ENCODE results near the gene FYB2.

FYB2 gene

DNA sequence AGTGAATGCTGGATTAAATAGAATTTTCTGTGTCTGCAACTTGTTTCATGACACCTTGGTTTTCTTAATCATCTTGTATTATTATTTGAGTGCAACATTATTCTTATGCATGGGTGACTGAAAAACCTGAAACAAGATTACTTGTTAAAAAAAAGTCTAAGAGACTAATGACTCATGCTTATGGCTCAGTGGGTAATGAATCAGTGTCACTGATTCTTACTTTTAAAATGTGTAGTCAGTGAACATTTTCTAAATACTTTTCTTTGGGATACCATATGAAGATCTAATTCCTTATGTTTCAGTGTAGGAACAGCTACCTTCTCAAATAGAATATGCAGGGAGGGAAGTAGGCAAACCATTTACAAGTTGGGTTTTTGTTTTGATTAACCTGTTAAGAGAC lies 108.6 kb downstream of the FYB2 start:
- DNase-seq: no peak

DNA sequence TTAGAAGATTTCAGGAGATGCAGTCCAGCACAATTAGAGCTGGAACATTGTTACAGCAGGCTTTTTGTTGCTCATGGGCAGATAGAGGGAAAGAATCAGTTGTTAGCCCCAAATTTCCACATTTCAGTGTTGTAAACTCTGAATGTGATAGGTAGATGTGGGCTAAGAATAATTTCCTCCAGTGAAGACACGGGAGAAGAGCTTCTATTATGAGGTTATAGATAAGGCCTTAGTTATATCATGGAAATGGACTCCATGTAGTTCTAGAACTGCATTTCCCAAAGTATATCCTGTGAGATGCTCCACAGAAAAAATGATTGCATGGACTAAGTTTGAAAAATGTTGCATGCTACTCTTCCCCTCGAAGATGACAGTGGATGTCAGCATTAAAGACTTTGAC lies 109.2 kb downstream of the FYB2 start:
- DNase-seq: no peak

DNA sequence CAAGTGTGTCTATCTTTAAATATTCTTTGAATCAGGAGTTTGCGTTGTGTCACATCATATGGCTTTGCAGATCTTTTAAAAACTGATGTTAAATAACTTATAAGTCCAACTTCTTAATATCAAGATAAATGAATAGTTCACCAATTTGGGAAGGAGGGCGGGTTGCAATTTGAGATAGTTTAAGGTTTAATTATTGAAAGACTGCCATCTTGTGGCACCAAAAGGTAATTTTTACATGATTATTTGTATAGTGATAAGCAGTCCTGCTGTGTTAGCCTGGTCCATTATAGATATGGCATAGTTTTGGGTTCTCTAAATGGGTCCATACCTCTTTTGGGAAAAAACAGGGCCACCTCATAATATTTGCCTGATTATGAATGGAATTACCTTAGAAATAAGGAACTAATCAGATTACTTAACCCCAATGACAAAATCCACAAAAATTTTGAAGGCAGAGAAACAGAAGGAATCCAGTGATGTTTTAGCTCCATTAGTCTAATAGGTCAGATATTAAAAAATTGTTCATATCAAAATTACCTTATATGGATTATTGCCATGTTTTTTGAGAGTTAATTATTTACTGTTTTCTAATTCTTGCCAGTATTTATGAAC lies 109.8 kb downstream of the FYB2 start:
- DNase-seq: peak; percentile 47

DNA sequence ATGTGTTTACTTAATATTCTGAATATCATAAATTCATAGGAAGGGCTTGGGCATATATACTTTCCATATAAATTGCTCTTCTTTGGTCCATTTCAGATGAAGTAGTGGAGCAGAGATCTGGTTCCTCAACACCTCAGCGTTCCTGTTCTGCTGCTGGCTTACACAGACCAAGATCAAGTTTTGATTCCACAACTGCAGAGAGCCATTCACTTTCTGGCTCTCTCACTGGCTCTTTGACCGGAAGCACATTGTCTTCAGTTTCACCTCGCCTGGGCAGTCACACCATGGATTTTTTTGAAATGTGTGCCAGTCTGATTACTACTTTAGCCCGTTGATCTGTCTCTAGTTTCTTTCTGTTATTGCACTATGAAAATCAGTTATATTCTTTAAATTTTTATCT lies 111.8 kb downstream of the FYB2 start:
- DNase-seq: no peak

DNA sequence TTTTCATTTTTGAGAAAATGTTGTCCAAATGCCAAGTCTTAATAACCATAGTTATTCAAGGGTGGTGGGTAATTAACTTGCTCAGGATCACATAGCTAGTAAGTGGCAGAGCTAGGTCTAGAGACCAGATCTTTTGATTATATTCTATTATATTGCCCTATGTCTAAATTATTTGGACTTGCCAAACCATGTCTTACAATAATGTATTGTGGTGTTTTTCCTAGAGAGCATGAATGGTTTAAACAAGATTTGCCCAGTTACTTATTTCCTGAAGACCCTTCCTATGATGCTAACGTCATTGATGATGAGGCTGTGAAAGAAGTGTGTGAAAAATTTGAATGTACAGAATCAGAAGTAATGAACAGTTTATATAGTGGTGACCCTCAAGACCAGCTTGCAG lies 115.5 kb downstream of the FYB2 start:
- DNase-seq: no peak

DNA sequence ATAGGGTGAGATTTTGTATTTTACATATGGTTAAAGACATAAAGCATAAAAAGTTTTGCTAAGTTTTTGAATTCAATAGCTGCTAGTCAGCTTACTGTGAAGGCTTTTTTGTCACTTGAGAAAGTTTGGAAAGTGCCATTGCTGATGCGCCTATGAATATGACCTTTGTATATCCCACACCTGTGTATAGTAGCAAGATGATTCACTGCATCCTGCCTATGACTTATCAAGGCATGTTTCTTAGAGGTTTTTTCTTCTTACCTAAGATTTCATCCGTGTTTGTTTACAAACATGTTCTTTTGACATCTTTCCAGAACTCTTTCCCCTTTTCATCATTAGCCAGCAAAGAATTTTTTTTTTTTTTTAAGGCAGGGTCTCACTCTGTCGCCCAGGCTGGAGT lies 122.5 kb downstream of the FYB2 start:
- DNase-seq: no peak

DNA sequence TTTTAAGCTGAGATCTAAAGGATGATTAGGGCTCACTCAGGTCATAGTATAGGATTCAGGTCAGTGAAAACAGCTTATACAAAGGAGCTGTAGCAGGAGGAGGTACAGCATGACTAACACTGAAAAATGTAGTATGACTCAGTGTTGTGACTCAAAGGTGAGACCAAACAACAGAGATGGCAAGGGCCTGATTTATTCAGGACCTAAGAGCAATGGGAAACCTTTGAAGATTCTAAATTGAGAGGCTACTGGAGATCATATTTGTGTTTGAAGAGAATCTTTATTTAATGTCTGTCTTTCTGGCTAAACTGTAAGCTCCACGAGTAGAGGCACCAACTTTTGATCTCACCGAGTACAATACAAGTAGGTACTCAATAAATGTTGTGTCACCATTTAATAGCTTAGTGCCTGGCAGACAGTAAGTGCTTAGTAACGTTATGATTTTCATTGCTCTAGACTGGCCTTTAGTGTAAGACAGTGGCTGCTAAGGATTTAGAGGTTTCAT lies 130.6 kb downstream of the FYB2 start:
- no peak for DNase-seq

DNA sequence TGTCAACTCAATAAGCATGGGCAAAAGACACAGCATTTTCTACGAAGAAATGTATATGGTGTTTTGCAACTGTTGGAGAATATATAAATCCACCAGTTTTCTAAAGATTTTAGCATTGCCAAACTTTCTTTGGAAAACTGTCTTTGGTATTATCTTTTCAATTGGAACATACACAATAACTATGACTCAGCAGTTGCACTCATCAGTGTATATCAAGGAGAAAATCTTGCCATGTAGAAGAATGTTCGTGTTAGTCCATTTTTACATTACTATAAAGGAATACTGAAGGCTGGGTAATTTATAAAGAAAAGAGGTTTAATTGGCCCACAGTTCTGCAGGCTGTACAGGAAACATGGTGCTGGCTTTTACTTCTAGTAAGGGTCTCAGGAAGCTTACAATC lies 133.0 kb downstream of the FYB2 start:
- no peak for DNase-seq

DNA sequence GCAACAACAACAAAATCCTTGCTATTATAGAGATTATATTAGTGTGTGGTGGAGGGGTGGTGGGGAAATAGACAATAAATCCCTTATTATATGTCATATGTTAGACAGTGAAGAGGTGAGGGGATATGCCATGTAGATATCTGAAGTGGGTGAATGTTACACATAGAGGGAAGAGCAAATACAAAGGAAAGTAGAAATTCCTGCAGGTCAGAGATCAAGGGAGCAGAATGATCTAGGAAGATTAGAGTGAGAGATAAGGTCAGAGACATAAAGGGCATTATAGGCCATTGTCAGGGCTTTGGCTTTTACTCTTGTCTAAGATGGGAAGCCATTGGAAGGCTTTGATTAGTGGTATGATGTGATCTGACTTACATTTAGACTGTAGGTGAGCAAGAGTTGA lies 135.6 kb downstream of the FYB2 start:
- DNase-seq: no peak

DNA sequence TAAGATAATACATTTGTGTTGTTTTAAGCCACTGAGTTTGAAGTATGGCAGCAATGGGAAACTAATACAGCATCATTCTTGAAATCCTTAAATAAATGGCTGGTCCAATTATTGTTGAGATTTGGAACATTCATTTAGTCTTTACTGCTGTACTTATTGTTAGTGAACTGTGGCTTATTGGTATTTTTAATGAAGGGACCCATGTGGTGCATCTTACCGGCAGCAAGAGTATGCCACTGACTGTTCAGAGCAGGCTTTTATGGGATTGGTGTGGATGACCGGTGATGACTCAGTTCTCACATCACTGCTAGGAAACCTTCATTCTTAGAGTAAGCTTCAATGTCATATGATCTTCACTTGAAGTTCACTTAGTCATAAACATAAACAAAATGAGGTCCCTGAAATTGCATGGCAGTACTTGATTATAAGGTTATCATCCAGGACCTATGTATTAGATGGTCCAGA lies 142.6 kb downstream of the FYB2 start:
- no peak for DNase-seq

DNA sequence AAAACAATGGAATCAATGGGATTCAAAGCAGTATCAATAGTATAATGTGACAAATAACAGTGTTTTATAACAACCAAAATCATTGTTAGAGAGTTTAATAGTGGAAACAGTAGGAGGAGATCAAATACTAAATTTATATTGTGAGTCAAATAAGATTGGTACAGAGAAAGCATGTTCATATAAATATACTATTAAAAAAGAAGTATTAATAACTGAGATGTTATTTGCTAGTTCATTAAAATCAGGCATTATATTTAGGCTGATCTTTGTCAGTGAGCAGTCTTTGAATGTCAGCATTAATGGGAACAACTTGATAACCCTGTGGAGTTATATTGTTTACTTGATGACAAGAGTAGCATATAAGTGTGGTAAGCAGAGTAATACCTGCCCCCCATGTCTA lies 143.4 kb downstream of the FYB2 start:
- no peak for DNase-seq

DNA sequence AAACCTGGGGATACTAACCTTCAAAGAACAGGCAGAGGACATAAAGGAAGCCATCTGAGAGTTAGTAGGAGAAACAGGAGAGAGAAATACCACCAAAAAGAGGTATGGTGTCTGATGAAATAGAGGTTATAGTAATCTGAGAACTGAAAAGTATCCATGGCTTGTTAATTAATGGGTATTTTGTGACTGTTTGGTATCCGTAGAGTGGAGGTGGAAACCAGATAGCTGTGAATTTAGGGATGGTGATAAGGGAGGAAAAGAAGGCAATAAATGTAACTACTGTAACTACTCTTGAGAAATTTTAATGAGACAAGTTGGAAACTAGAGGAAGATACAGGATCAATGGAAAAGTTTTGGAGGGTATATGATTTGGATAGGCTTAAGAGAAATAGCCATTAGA lies 146.6 kb downstream of the FYB2 start:
- DNase-seq: no peak

DNA sequence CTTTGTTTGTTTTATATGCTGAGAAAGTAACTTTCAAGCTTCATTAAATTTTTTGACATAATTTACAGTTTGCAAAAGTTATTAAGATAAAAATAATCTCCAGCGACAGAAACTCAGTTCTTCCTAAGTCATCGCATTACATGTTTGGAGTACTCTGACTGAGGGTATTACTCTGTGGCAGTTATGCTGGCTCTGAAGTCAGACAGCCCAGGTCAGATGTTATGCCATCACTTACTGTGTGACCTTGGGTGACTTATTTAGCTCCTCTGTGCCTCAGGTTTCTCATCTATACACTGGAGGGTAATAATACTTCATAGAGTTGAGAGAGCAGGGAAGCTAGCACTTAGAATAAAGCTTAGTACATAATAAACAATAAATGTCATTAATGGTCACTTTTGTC lies 147.7 kb downstream of the FYB2 start:
- DNase-seq: no peak

DNA sequence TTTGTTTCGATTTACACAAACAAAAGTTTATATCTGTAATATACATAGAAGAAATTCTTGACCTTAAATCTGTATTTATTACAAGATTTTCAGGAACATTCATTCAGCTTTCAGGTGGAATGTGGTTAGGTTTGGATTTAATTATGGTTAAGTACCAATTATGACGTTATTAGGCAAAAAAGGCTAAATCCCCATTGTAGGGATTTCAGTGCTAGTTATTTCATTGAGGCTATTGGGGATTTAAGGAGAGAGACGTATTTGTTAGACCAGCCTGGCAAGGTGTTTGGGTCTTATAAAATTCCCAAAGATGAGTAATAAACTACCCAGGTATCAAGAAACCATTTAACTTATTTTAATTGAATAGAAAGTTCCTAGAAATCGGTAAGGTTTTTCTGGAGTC lies 148.1 kb downstream of the FYB2 start:
- no peak for DNase-seq

DNA sequence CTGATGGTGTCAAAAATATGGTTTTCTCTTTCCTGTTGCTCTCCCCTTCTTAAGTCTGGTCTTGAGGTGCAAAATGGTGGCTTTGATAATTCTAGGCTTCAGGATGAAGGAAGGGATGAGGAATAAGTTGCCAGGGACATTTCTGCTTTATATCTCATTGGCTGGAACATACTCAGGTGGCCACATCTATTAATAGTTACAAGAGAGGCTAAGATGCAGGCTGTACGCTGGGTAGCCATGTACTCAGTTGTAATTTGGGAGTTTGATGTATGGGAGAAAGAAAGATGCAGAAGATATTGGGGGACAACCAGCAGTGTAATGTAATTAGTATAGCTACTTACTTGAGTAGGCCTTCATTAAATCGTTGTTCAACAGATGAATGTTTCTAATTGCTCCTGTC lies 148.9 kb downstream of the FYB2 start:
- DNase-seq: no peak

All from NCI-H748 treated with DMSO at 0.1 percent for 48 hours (cell line).